IPS DF 4.7 (cell line): Measurements from ENCODE around the gene DRD5.
A peak's percentile ranks its signal among the peaks of the same experiment; 100 is the strongest.
"Not testable (repeated sequence)": the region's sequence is repeated elsewhere in the genome, so short reads cannot be mapped to it uniquely, and the experiment has no call there.

Experiments used
- DNase-seq: peaks from one replicate; pipeline ENCODE4 v3.0.0-alpha.2; 2013; ENCODE audit warnings: low spot score; ENCODE audit errors: extremely low read depth

Gene DRD5

GRCh38 chr4:9781343-9782135 is at the start of gene DRD5:
Gene DRD5 (plus strand): TSS chr4:9781634. CDS start chr4:9782030, 396 bp downstream.
- no peak for DNase-seq

GRCh38 chr4:9732256-9732655 is 49.2 kb upstream of the DRD5 start:
- not testable (repeated sequence) for DNase-seq

GRCh38 chr4:9735515-9735914 is 45.9 kb upstream of the DRD5 start:
- peak; percentile 19 for DNase-seq

- not testable (repeated sequence) for DNase-seq
Observed at GRCh38 chr4:9737280-9737679, 44.2 kb upstream of the DRD5 start.

DNA sequence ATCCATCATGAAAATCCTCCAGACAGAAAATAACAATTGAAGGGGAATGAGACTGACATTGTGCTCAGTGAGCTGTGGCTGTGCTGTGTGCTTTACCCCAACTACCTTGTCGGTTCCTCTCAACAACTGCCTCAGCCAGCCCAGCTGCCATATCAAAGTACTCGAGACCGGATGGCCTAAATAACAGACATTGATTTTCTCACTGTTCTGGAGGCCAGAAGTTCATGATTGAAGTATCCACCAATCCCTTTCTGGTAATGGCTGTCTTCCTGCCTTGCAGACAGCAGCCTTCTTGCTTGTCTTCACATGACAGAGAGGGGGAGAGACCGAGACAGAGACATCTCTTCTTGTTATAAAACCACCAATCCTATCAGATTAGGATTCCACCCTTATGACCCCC is 37.6 kb upstream of the DRD5 start:
- DNase-seq: not testable (repeated sequence)

GRCh38 chr4:9745782-9746181 is 35.7 kb upstream of the DRD5 start:
- DNase-seq: no peak

GRCh38 chr4:9758641-9759317 is 22.7 kb upstream of the DRD5 start:
- no peak for DNase-seq

- peak; percentile 82 for DNase-seq
Observed at GRCh38 chr4:9762823-9763475, 18.5 kb upstream of the DRD5 start.

GRCh38 chr4:9764155-9764696 is 17.2 kb upstream of the DRD5 start:
- no peak for DNase-seq

DNA sequence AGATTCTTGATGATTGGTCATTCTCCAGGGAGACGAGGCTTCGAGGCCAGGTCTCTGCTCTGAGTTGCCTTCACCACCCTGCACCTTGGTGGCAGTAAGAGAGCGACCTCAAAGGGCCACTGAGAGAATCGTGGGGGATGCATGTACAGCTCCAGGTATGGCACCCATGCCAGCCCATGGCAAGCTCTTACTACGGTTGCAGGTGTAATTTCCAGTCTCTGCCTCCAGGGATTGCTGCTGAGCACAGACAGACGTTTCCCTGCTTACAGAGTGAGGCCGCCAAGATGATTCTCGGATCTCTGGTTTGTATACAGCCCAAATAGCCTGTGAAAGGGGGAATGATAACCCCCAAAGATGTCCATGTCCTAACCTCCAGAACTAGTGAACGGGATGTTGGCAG is 16.3 kb upstream of the DRD5 start:
- DNase-seq: no peak

DNA sequence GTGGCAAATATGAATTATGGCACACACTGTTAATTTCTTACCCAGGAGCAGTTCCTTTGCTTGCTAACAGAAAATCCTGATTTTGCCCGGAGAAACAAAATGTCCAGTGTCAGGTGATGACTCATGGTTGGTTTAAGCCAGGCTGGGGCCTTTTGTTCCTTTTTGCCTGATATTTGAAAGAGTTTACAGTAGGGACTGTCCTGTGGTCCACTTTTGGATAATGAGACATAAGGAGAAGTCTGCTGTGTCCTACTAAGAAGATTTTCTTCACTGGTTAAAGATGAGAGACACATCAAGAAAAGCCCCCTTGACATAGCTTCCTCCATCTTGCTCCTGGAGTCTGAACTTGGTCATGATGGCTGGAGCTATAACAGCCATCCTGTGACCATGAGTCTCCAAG is 12.1 kb upstream of the DRD5 start:
- no peak for DNase-seq

- no peak for DNase-seq
Observed at GRCh38 chr4:9771034-9771433, 10.4 kb upstream of the DRD5 start.

GRCh38 chr4:9773471-9773870 is 8.0 kb upstream of the DRD5 start:
- no peak for DNase-seq

GRCh38 chr4:9782136-9782436 is 652 bp downstream of the DRD5 start:
- DNase-seq: no peak

DNA sequence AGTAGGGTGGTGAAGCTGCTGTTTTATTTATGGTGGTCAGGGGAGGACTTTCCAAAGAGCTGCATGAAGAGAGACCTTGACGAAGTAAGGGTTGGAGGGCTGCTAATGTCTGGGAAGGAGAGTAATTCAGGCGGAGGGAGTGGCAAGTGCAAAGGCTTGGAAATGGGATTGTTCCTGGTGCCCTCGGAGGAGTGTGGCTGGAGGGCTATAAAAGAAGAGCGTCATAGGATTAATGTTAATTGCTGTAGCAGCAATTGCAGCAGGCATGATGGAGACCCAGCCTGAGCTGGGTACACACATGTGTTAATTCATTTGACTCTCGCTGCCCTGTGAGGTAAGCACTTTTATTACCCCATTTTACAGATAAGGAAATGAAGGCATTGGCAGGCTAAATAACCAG is 4.5 kb downstream of the DRD5 start:
- not testable (repeated sequence) for DNase-seq

DNA sequence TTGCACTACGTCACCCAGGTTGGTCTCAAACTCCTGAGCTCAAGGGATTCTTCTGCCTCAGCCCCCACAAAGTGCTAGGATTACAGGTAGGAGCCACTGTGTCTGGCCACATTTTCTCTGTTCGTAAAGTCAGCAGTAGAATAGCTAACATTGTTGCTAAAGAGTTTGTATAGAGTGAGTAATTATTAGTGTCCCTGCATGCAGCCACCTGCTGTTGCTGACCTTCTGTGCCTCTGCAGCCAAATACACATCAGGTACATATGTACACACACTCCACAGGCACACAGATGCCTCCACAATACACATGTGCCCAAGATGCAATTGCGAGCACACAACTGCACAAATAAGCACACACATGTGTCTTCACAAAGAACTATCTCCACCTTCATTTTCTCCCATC is 10.9 kb downstream of the DRD5 start:
- no peak for DNase-seq

DNA sequence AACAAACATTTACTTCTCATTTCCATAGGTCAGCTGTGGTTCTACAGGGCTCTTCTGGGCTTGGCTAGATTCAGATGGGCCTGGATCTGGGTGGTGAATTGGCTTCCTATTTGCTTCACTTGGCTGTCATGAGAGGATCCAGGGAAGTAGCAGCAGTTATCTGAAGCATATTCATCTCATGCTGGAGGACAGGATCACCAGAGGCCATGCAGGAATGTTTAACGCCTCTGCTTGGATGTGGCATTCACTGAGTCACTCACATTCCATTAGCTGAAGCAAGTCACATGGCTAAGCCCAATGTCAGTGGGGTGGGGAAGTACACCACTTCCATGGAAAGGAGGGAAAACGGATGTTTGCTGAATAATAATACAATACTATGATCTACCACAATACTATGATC is 15.2 kb downstream of the DRD5 start:
- DNase-seq: not testable (repeated sequence)

GRCh38 chr4:9800848-9801247 is 19.4 kb downstream of the DRD5 start:
- no peak for DNase-seq

DNA sequence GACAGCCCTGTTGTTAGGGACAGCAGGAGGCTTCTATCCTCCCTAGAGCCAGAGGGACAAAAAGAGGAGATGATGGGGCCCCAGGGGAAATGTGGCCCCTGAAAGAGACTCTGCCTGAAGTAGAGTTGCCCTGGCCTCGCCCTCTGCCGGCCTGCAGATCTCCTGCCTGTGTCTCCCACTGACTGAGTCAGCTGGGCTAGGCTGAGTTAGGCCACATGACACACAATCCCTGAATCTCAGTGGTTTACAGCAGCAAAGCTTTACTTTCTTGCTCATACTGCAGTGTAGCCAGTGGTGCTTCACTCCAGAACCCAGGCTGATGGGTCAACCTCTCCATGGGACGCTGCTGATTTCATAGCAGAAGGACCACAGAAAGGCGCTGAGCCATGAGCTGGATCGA is 23.5 kb downstream of the DRD5 start:
- DNase-seq: no peak

DNA sequence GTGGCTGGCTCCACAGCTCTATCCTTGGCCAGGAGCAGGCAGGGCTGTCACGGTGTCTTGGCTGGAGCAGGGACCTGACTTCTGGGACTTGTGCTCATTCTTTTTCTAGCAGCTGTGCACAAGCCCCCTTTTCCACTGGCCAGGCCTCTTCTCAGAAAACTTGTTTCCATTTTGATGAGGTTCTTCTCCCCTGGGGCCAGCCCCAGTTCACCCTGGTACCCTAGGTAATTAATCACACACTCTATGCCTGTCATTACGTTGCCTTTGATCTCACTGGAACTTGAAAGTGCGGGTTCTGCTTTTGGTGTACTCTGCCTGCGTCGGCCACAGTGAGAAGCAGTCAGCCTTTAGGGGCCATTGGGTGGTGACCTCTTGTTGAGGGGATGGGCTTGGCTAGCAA is 26.6 kb downstream of the DRD5 start:
- no peak for DNase-seq

DNA sequence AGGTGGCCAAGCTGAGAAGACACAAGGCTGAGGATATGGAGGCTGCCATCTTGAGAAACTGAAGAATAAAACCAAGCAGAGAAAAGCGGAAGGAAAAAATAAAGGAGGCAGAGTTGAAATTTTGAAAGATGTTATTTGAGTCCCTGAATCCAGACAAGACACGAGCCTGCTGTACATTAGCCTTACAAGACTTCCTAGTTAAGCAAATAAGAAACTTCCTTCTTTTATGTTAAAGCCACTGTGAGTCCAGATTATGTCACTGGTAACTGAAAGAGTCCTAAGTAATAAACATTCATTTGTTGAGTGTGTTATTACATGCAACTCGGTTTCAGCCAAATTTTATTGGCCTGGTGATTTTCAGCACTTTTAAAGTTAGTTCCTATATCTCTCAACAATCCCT is 30.4 kb downstream of the DRD5 start:
- DNase-seq: no peak
